Heart left ventricle (tissue), 13 donors: ENCODE data around the gene WDCP.

Experiments
- POLR2A ChIP-seq, 2 donors: fragments of 450-650 bp; IDR thresholded peaks; one replicate each; pipeline ENCODE4 v1.6.1; 2017; ENCODE audit warnings: antibody characterized with exemption in 2 of 2, mild to moderate bottlenecking in 2 of 2, moderate library complexity in 2 of 2
- TF ChIP-seq, protein P1 (sequence below), 12 donors: fragments of 200-600 bp; sonication (generic) in 4 of 12; IDR thresholded peaks; one replicate each; pipeline versions ENCODE4 v1.5.0 to v1.8.0; 2018 to 2022; ENCODE audit warnings: antibody characterized with exemption in 12 of 12, mild to moderate bottlenecking in 5 of 12
- donor health status: ischemic (EF 13 %, LVEDD 7.1; RV severe dilation, severe dysfunction).
- donor health status: DM: no; HTN: yes; CAD: no.
- donor health status: DM: no; HTN: no; CAD: no.
- donor health status: ischemic (EF 25% LVEDD 6.9; RV normal size, moderate dysfunction).
- donor health status: ischemic (EF 25% LVEDD 5.7; RV mildly dilated, moderate dysfunction).
- donor health status: ischemic (EF 35%, LVEDD 5.7; RV mildly dilated, moderate dysfunction).
- donor health status: nonischemic (EF 11% LVEDD 7.7; RV severe dilation, severe dysfunction).
- donor health status: DM: yes; HTN: yes; CAD: no.
- donor health status: PGD.
- donor health status: ischemic (EF 29% LVEDD 5.4; RV normal size, mild dysfunction).
- donor health status: nonischemic (EF 23%, LVEDD 6.1; RV moderate dilation, normal function).

DNA sequence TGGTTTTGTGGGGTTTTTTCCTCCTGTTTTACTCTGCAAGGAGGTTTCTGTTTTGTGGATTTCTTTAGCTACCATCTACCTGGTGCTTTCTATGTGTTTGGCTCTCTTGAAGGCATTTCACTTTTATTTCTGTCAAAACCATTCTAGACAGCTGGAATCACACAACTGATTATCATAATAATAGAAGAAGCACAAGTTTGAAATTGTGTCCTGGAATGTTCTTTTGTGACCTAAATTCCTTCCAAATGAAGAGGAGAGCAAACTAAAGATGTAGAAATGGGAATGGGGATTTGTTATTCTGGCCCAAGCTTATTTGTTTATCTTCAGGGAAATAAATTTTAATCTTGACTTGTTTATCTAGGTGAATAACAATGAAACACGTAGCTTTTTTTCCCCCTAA is 54.3 kb downstream of the WDCP start:
- no peak for TF ChIP-seq POLR2A (IDR thresholded peaks at IDR 0.05)
- TF ChIP-seq, protein P1, sequence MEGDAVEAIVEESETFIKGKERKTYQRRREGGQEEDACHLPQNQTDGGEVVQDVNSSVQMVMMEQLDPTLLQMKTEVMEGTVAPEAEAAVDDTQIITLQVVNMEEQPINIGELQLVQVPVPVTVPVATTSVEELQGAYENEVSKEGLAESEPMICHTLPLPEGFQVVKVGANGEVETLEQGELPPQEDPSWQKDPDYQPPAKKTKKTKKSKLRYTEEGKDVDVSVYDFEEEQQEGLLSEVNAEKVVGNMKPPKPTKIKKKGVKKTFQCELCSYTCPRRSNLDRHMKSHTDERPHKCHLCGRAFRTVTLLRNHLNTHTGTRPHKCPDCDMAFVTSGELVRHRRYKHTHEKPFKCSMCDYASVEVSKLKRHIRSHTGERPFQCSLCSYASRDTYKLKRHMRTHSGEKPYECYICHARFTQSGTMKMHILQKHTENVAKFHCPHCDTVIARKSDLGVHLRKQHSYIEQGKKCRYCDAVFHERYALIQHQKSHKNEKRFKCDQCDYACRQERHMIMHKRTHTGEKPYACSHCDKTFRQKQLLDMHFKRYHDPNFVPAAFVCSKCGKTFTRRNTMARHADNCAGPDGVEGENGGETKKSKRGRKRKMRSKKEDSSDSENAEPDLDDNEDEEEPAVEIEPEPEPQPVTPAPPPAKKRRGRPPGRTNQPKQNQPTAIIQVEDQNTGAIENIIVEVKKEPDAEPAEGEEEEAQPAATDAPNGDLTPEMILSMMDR (IDR thresholded peaks at IDR 0.05), result no peak
